Peyer's patch (tissue), 4 donors: ENCODE data around the gene ALG9.

Experiments
- POLR2A ChIP-seq, 2 donors: fragments of 450-650 bp; IDR thresholded peaks; one replicate each; pipeline ENCODE4 v1.5.1; 2017; ENCODE audit warnings: antibody characterized with exemption in 2 of 2, mild to moderate bottlenecking in 2 of 2, moderate library complexity in 2 of 2
- TF ChIP-seq, protein P1 (sequence below), 6 experiments: fragments of 450-650 bp in 4 of 6; fragments of 200-600 bp in 2 of 6; sonication (generic) in 1 of 6; IDR thresholded peaks; one replicate each; pipeline ENCODE4 v1.5.1; 2017 to 2019; ENCODE audit warnings: antibody characterized with exemption in 6 of 6, mild to moderate bottlenecking in 3 of 6, moderate library complexity in 1 of 6

DNA sequence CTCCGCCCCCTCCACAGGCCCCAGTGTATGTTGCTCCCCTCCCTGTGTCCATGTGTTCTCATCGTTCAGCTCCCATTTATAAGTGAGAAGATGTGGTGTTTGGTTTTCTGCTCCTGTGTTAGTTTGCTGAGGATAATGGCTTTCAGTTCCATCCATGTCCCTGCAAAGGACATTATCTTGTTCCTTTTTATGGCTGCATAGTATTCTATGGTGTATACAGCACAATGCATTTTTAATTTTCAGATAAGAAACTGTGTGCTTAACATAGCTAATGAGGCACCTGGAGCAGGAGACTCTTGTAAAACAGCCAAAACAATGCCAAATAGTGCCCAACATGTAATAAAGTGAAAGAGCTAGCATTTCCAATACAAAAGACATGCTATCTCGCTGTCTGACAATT, 21.8 kb downstream of the ALG9 start:
- TF ChIP-seq, protein P1, sequence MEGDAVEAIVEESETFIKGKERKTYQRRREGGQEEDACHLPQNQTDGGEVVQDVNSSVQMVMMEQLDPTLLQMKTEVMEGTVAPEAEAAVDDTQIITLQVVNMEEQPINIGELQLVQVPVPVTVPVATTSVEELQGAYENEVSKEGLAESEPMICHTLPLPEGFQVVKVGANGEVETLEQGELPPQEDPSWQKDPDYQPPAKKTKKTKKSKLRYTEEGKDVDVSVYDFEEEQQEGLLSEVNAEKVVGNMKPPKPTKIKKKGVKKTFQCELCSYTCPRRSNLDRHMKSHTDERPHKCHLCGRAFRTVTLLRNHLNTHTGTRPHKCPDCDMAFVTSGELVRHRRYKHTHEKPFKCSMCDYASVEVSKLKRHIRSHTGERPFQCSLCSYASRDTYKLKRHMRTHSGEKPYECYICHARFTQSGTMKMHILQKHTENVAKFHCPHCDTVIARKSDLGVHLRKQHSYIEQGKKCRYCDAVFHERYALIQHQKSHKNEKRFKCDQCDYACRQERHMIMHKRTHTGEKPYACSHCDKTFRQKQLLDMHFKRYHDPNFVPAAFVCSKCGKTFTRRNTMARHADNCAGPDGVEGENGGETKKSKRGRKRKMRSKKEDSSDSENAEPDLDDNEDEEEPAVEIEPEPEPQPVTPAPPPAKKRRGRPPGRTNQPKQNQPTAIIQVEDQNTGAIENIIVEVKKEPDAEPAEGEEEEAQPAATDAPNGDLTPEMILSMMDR (IDR thresholded peaks at IDR 0.05), result no peak
- TF ChIP-seq POLR2A (IDR thresholded peaks at IDR 0.05), result no peak
